Body of pancreas (tissue), 4 donors: ENCODE measurements around the gene MLLT10. TPM values are rescaled to one million over a fixed set of nuclear protein-coding genes. Genes with fewer than 3 reads are reported as not detected.

Experiments used
- ATAC-seq: fragments of 150-250 bp; one replicate; pipeline ENCODE4 v1.9.1; 2016
- DNase-seq, 4 donors: peaks; one replicate each; pipeline ENCODE4 v3.0.0-alpha.2; 2019
- H3K27ac ChIP-seq, 4 donors: fragments of 200-600 bp; sonication (generic); 1 replicate in 3 of 4; 2 replicates in 1 of 4; pipeline versions ENCODE4 v1.5.1 to v1.6.1; 2016 to 2019; ENCODE audit warnings: mild to moderate bottlenecking in 1 of 4, mixed read lengths in 1 of 4, moderate library complexity in 1 of 4
- H3K27me3 ChIP-seq, 2 donors: fragments of 200-600 bp; sonication (generic); one replicate each; pipeline ENCODE4 v1.6.0; 2016; ENCODE audit warnings: mild to moderate bottlenecking in 1 of 2
- H3K36me3 ChIP-seq, 2 donors: fragments of 200-600 bp; sonication (generic); replicated peaks in 1 of 2; 2 replicates each; pipeline ENCODE4 v1.5.1; 2016; ENCODE audit warnings: low read depth in 2 of 2; ENCODE audit not compliant: insufficient read depth in 1 of 2
- H3K4me1 ChIP-seq: fragments of 200-600 bp; sonication (generic); one replicate; pipeline ENCODE4 v1.6.0; 2016
- H3K4me3 ChIP-seq, 2 donors: fragments of 200-600 bp; sonication (generic); 1 replicate in 1 of 2; 2 replicates in 1 of 2; pipeline ENCODE4 v1.5.1; 2016 to 2019
- H3K9me3 ChIP-seq, 3 donors: fragments of 200-600 bp; sonication (generic); 1 replicate in 2 of 3; 2 replicates in 1 of 3; pipeline ENCODE4 v1.5.1; 2016
- POLR2A ChIP-seq, 3 donors: fragments of 450-650 bp; IDR thresholded peaks; one replicate each; pipeline ENCODE4 v1.6.1; 2016; ENCODE audit warnings: antibody characterized with exemption in 3 of 3, mild to moderate bottlenecking in 2 of 3
- WGBS, 2 donors: methylation state at CpG; one replicate each; pipeline ENCODE4 v1.1.5; 2017; 5-methylcytosine and 5-hydroxymethylcytosine counted together
- intact Hi-C: fragments of 100-400 bp; cut with DNase I; formaldehyde crosslinking; loops from one replicate; pipeline ENCODE4 v1.15.1; 2023
- total RNA-seq, 2 donors: library from RNA; depleted of rRNA; stranded (reverse); fragments of >200 nt; gene quantifications; one replicate each; pipeline ENCODE4 v1.1.0, GENCODE V29; 2016
- TF ChIP-seq, protein P1 (sequence below), 7 experiments: fragments of 450-650 bp in 4 of 7; fragments of 200-600 bp in 3 of 7; sonication (generic) in 3 of 7; IDR thresholded peaks; one replicate each; pipeline ENCODE4 v1.5.1; 2016 to 2019; ENCODE audit warnings: antibody characterized with exemption in 7 of 7

The MLLT10 gene
- total RNA-seq, 2 donors from 2014 or later = 23.7 to 30.1 TPM

DNA sequence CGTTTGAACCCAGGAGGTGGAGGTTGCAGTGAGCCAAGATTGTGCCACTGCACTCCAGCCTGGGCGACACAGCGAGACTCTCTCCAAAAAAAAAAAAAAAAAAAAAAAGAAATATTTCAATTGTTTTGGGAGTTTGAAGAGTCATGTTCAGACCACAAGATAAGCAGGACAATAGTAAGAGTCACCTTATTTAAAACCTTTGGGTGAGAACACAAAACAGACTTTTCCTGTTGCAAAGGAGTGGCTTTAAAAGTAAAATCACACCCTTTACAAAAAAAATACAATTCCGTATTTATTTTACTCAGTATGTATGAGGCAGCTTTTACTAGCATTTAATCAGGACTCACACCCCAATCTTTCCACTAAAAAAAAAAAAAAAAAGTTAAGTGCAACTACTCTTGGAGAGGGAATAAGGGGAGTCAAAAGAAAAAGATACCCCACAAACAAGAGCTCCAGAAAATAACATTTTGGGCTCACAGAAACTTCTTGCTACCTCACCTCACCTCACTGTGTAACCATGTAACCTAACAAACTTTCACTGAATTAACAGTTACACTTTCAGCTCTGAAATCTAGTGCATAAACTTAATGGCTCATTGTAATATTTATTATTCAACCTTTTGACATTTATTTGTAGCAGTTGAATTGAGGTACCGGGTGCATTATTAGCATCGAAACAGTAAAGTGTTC is 19.8 kb upstream of the MLLT10 start:
- Histone ChIP-seq H3K4me1 (peaks cover 19% of the 10 kb centered on the region), H3K36me3 (no peaks in the 10 kb centered on the region), H3K27me3 (no peaks in the 10 kb centered on the region), H3K9me3 (no peaks in the 10 kb centered on the region), H3K4me3 (no peak overlapping the region), H3K27ac (no peak overlapping the region)
- TF ChIP-seq POLR2A (IDR thresholded peaks at IDR 0.05) = no peak
- DNase-seq (no peak), ATAC-seq (no peak)
- intact Hi-C loops = no loop called here
- 88% methylated on average over 6 of the region's 6 CpGs for WGBS, 2 donors

DNA sequence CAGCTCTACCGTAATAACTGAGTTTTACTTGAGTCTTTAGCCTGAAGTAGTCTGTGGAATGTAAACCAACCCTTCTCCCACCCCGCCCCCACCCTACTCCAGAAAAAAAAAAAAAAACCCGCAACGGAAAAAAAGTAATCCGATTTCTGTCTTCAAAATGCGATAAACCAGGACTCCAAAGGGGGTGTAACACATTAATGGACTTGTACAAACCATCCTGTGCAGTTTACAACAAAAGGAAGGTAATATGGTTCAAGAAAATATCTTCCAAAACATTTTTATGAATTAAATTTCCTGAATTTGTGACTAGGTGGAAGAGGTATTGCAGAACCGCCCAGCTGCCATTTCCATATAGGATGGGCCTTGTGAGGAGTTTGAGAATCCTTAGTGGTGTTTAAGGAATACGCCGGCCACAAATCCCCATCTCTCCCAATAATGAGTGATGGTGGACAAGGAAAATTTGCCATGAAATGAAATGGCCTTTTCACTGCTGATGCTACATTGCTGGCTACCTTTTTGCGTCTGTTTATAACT is 19.1 kb upstream of the MLLT10 start:
- no peaks in the 10 kb centered on the region for H3K27me3 ChIP-seq
- peaks cover 19% of the 10 kb centered on the region for H3K4me1 ChIP-seq
- intact Hi-C loops = no loop called here
- 89 to 90% methylated on average over 10 of the region's 10 CpGs for WGBS, 2 donors
- H3K27ac ChIP-seq = no peak overlapping the region
- no peak overlapping the region for H3K4me3 ChIP-seq
- no peaks in the 10 kb centered on the region for H3K9me3 ChIP-seq
- no peak for ATAC-seq
- TF ChIP-seq, protein P1, sequence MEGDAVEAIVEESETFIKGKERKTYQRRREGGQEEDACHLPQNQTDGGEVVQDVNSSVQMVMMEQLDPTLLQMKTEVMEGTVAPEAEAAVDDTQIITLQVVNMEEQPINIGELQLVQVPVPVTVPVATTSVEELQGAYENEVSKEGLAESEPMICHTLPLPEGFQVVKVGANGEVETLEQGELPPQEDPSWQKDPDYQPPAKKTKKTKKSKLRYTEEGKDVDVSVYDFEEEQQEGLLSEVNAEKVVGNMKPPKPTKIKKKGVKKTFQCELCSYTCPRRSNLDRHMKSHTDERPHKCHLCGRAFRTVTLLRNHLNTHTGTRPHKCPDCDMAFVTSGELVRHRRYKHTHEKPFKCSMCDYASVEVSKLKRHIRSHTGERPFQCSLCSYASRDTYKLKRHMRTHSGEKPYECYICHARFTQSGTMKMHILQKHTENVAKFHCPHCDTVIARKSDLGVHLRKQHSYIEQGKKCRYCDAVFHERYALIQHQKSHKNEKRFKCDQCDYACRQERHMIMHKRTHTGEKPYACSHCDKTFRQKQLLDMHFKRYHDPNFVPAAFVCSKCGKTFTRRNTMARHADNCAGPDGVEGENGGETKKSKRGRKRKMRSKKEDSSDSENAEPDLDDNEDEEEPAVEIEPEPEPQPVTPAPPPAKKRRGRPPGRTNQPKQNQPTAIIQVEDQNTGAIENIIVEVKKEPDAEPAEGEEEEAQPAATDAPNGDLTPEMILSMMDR (IDR thresholded peaks at IDR 0.05) = no peak
- TF ChIP-seq POLR2A (IDR thresholded peaks at IDR 0.05) = no peak
- H3K36me3 ChIP-seq = no peaks in the 10 kb centered on the region
- DNase-seq = no peak

DNA sequence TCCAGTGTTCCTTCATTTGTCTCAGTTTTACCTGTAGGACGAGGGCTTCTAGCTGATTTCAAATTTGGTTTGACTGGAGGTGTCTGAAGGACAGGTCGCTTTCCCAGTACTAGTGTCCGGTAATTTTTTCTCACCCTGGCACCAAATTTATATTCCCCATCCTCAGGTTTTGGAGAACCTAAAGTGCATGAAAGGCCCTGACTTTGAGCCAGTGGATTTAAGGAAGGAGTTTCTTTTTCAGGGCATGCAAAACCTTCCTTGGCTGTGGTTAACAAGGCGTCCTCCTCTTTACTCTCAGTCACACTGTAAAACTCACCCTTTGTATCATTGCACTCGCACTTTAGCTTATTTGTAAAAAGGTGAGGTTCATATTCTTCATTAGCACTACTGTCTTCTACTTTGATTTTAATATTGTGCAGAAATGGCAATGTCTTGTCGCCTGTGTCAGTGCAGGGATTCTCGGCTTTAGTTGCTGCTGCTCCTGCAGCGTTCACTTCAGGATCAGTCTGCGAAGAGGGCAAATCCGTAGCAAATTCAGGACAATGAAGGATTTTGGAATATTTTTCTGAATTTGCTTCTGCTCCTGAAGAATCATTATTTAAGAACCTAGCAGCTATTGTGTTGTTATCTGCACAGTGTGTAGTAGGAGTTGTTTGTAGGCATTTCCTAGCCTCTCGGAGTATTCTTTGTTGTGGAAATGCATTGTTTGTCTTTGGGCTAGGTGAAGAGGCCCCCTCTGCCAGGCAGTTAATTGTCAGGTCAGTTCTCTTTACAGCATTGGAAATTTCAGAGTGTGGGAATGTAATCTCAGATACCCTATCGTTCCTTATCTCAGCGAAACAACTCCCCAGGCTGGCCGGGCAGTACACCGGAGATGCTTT is 18.4 kb upstream of the MLLT10 start:
- intact Hi-C loops = no loop called here
- Histone ChIP-seq H3K9me3 (no peaks in the 10 kb centered on the region), H3K27me3 (no peaks in the 10 kb centered on the region)

DNA sequence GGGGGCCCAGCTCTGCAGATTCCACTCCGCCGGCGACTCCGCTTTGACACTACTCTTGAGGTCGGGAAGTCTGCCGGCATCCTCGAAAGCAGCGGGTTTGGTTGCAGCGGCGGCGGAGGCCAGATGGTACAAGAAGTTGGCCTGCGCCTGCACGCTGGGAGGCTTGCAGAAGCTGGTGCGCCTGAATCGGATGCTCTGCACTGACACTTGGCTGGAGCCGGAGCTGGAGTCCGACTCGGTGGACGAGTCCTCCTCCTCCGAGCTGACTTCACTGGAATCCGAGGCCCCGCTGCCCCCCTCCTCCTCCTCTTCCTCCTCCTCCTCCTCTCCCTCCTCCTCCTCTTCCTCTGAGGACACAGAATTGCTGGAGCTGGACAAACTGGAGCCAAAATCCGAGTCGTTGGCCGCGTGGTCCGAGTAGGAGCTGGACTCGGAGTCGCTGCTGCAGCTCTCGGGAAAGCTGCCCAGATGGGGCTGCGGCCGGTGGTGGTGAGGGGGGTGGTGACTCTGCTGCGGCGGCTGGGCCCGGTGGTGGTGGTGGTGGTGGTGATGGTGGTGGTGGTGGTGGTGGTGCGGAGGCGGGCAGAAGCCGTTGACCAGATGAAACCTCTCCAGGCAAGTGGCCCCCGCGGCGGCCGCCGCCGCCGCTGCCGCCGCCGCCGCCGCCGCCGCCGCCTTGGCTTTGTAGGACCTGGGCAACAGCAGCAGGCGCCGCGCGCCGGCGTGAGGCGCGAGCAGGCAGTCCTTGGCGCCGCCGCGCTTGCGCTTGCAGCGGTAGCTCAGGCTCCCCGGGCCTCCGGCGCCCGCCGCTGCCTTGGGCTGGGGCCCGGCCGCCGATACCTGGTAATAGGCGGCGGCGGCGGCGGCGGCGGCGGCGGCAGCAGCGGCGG is 17.5 kb upstream of the MLLT10 start:
- Histone ChIP-seq H3K36me3 (no peaks in the 10 kb centered on the region), H3K27ac (peak overlapping the region in 3 of 4 donors; percentile 68 to 76 (median 71)), H3K4me1 (peaks cover 19% of the 10 kb centered on the region), H3K27me3 (no peaks in the 10 kb centered on the region), H3K4me3 (peak overlapping the region; percentile 5 to 41), H3K9me3 (no peaks in the 10 kb centered on the region)
- intact Hi-C loops = no loop called here
- DNase-seq (peak; percentile 71 to 80 (median 73)), ATAC-seq (peak; percentile 78)
- 0% methylated on average over 22 to 86 of the region's 86 CpGs for WGBS, 2 donors
- TF ChIP-seq POLR2A (IDR thresholded peaks at IDR 0.05) = peak in 1 of 3 donors; percentile 16
- TF ChIP-seq, protein P1 (IDR thresholded peaks at IDR 0.05) = no peak

More for the DNA sequence above, 18.4 kb upstream of the MLLT10 start:
- TF ChIP-seq, protein P1 (IDR thresholded peaks at IDR 0.05) = no peak
- TF ChIP-seq POLR2A (IDR thresholded peaks at IDR 0.05) = no peak
- Histone ChIP-seq H3K4me3 (peak overlapping the region in 1 of 2 donors; percentile 41), H3K27ac (peak overlapping the region in 1 of 4 donors; percentile 71), H3K4me1 (peaks cover 19% of the 10 kb centered on the region), H3K36me3 (no peaks in the 10 kb centered on the region)
- no peak for DNase-seq
- 57 to 61% methylated on average over 15 of the region's 15 CpGs for WGBS, 2 donors
- ATAC-seq = no peak
